HepG2 (cell line): ENCODE results near the gene TUT4. TPM values are rescaled to one million over a fixed set of nuclear protein-coding genes. Genes with fewer than 3 reads are reported as not detected.

Experiments
- ATAC-seq: fragments of 200-7000 bp; cut with Tn5 transposase; 3 replicates; pipeline ENCODE4 v1.9.1; 2020; ENCODE audit warnings: mild to moderate bottlenecking, moderate library complexity
- BruUV-seq: library from RNA; stranded (reverse); fragments of 400-500 nt; replicated peaks from 2 replicates; lab custom pipeline; 2021; lab: Mats Ljungman, UMichigan
- CTCF ChIA-PET: fragments of 300-600 bp; formaldehyde crosslinking; extraction: SDS; loops from one replicate; lab custom pipeline; 2021; ENCODE audit warnings: low total read pairs, inconsistent platforms, low intra/inter-chr PET ratio; lab: Yijun Ruan, JAX
- POLR2A ChIA-PET: fragments of 350-600 bp; sonication (Branson Sonifier 250); formaldehyde crosslinking; loops from one replicate; lab custom pipeline; 2020; ENCODE audit warnings: antibody characterized with exemption, inconsistent platforms; lab: Yijun Ruan, JAX
- DNase-seq: peaks from one replicate; pipeline ENCODE4 v3.0.0-alpha.2; 2015; ENCODE audit warnings: low spot score
- FAIRE-seq: peaks from 3 replicates; lab custom pipeline; 2011; peaks lifted over from hg19 to GRCh38; lab: Jason Lieb, UNC
- H2AFZ ChIP-seq: one replicate; pipeline ENCODE4 v1.6.1; 2011; ENCODE audit warnings: low read length, inconsistent platforms
- H3K27ac ChIP-seq: fragments of 300-600 bp; 3 replicates; pipeline ENCODE4 v1.8.0; 2011; ENCODE audit warnings: mixed run types, mild to moderate bottlenecking, mixed read lengths, low read length, inconsistent platforms; ENCODE audit not compliant: insufficient read depth; ENCODE audit errors: extremely low read length
- H3K27me3 ChIP-seq, 2 experiments: fragments of 200-600 bp in 1 of 2; 2 replicates in 1 of 2; 3 replicates in 1 of 2; pipeline versions ENCODE4 v1.6.0 to v1.8.0; 2011; ENCODE audit warnings: low read length in 2 of 2, mild to moderate bottlenecking in 2 of 2, moderate library complexity in 2 of 2, inconsistent platforms in 1 of 2; ENCODE audit not compliant: insufficient read depth in 2 of 2, control insufficient read depth in 1 of 2
- H3K36me3 ChIP-seq, 2 experiments: fragments of 200-600 bp in 1 of 2; replicated peaks in 1 of 2; 2 replicates in 1 of 2; 3 replicates in 1 of 2; pipeline versions ENCODE4 v1.5.1 to v1.8.0; 2011; ENCODE audit warnings: low read length in 2 of 2, inconsistent platforms in 1 of 2; ENCODE audit not compliant: insufficient read depth in 2 of 2, control insufficient read depth in 1 of 2
- H3K4me1 ChIP-seq: 2 replicates; pipeline ENCODE4 v1.5.1; 2012; ENCODE audit warnings: low read length, inconsistent platforms; ENCODE audit not compliant: insufficient read depth
- H3K4me2 ChIP-seq: 2 replicates; pipeline ENCODE4 v1.6.0; 2011; ENCODE audit warnings: low read depth, low read length, inconsistent platforms
- H3K4me3 ChIP-seq, 3 experiments: fragments of 200-600 bp in 1 of 3; sonication (generic), shearing (Covaris generic) in 1 of 3; replicated peaks in 1 of 3; 2 replicates each; pipeline ENCODE4 v1.5.1; 2011 to 2016; ENCODE audit warnings: low read length in 3 of 3, inconsistent platforms in 2 of 3, low read depth in 2 of 3, mild to moderate bottlenecking in 2 of 3, control low read depth in 1 of 3, mixed read lengths in 1 of 3; ENCODE audit not compliant: insufficient read depth in 1 of 3
- H3K79me2 ChIP-seq: one replicate; pipeline ENCODE4 v1.6.1; 2011; ENCODE audit warnings: low read length, inconsistent platforms; ENCODE audit not compliant: insufficient read depth
- H3K9ac ChIP-seq: 2 replicates; pipeline ENCODE4 v1.6.0; 2011; ENCODE audit warnings: mild to moderate bottlenecking, low read depth, low read length, inconsistent platforms; ENCODE audit not compliant: insufficient read depth
- H3K9me3 ChIP-seq: 2 replicates; pipeline ENCODE4 v1.5.1; 2012; ENCODE audit warnings: mild to moderate bottlenecking, low read length
- H4K20me1 ChIP-seq: 2 replicates; pipeline ENCODE4 v1.6.0; 2011; ENCODE audit warnings: inconsistent platforms, mild to moderate bottlenecking, low read length, moderate library complexity; ENCODE audit not compliant: insufficient read depth
- FOXA1 ChIP-seq, 2 experiments: fragments of 450-650 bp in 1 of 2; sonication (generic) in 1 of 2; formaldehyde crosslinking in 1 of 2; IDR thresholded peaks; 2 replicates each; pipeline versions ENCODE4 v1.4.0 to v1.6.1; 2016 to 2020; ENCODE audit warnings: missing genetic modification reagents in 1 of 2
- HDAC1 ChIP-seq: sonication (generic); formaldehyde crosslinking; IDR thresholded peaks from 2 replicates; pipeline ENCODE4 v1.5.1; 2020; ENCODE audit warnings: mild to moderate bottlenecking, missing genetic modification reagents
- MTA1 ChIP-seq: sonication (generic); formaldehyde crosslinking; IDR thresholded peaks from 2 replicates; pipeline ENCODE4 v1.4.0; 2020; ENCODE audit warnings: missing genetic modification reagents, mild to moderate bottlenecking, borderline replicate concordance
- MYPOP ChIP-seq: sonication (generic); formaldehyde crosslinking; IDR thresholded peaks from 2 replicates; pipeline ENCODE4 v1.8.1; 2023; ENCODE audit warnings: mild to moderate bottlenecking, moderate library complexity, missing genetic modification reagents
- PRDM15 ChIP-seq: sonication (generic); formaldehyde crosslinking; IDR thresholded peaks from 2 replicates; pipeline ENCODE4 v1.4.0; 2020; ENCODE audit warnings: missing genetic modification reagents
- SIN3A ChIP-seq: IDR thresholded peaks from 2 replicates; pipeline ENCODE4 v1.6.1; 2011; ENCODE audit warnings: low read depth, mild to moderate bottlenecking, control low read depth, low read length, borderline replicate concordance
- SOX5 ChIP-seq: IDR thresholded peaks from 2 replicates; pipeline ENCODE4 v1.6.1; 2016; ENCODE audit warnings: borderline replicate concordance
- TAF15 ChIP-seq: fragments of 200-400 bp; formaldehyde crosslinking; IDR thresholded peaks from one replicate; pipeline ENCODE4 v1.6.1; 2018; ENCODE audit warnings: mild to moderate bottlenecking, low read depth, low read length; ENCODE audit not compliant: poor library complexity, severe bottlenecking
- TIGD3 ChIP-seq: sonication (generic); formaldehyde crosslinking; IDR thresholded peaks from 2 replicates; pipeline ENCODE4 v1.5.1; 2020; ENCODE audit warnings: mild to moderate bottlenecking, missing genetic modification reagents, borderline replicate concordance
- YEATS4 ChIP-seq: sonication (generic); formaldehyde crosslinking; IDR thresholded peaks from 2 replicates; pipeline ENCODE4 v1.4.0; 2020; ENCODE audit warnings: missing genetic modification reagents, borderline replicate concordance
- ZBTB14 ChIP-seq: sonication (generic); formaldehyde crosslinking; IDR thresholded peaks from 2 replicates; pipeline ENCODE4 v1.4.0; 2020; ENCODE audit warnings: missing genetic modification reagents
- ZBTB7B ChIP-seq: sonication (generic); formaldehyde crosslinking; IDR thresholded peaks from 2 replicates; pipeline ENCODE4 v1.4.0; 2020; ENCODE audit warnings: missing genetic modification reagents
- ZC3H13 ChIP-seq: sonication (generic); formaldehyde crosslinking; IDR thresholded peaks from 2 replicates; pipeline ENCODE4 v1.8.1; 2023; ENCODE audit warnings: mild to moderate bottlenecking, missing genetic modification reagents, moderate library complexity
- ZMYM3 ChIP-seq: sonication (generic); formaldehyde crosslinking; IDR thresholded peaks from 2 replicates; pipeline ENCODE4 v1.5.1; 2020; ENCODE audit warnings: mild to moderate bottlenecking, missing genetic modification reagents
- ZNF460 ChIP-seq: sonication (generic); formaldehyde crosslinking; IDR thresholded peaks from 2 replicates; pipeline ENCODE4 v1.5.1; 2020; ENCODE audit warnings: missing genetic modification reagents, mild to moderate bottlenecking, borderline replicate concordance
- ZNF883 ChIP-seq: sonication (generic); formaldehyde crosslinking; IDR thresholded peaks from 2 replicates; pipeline ENCODE4 v1.5.1; 2020; ENCODE audit warnings: mild to moderate bottlenecking, missing genetic modification reagents; ENCODE audit errors: not compliant biosample characterization
- in situ Hi-C: cut with HindIII; loops from 2 replicates; pipeline ENCODE4 v1.10.0; 2017; ENCODE audit warnings: low pct_unique_long_range_greater_than_20kb; ENCODE audit not compliant: extremely low pct_ligation_motif_present
- intact Hi-C: fragments of 100-400 bp; cut with micrococcal nuclease; formaldehyde crosslinking; loops from one replicate; pipeline ENCODE4 v1.10.0; 2022; ENCODE audit not compliant: unreplicated experiment
- polyA plus RNA-seq, 8 experiments: library from polyadenylated mRNA; depleted of rRNA in 3 of 8; stranded (reverse) in 7 of 8; unstranded in 1 of 8; fragments of >200 nt; fragmentation: Illumina TruSeq in 4 of 8; extraction: Trizol in 4 of 8; gene quantifications; 2 replicates each; pipeline versions ENCODE4 v1.2.1 to v1.2.3, GENCODE V29; 2011 to 2016; ENCODE audit warnings: low read depth in 4 of 8, missing spikeins in 1 of 8, mixed read lengths in 1 of 8; ENCODE audit not compliant: insufficient read depth in 1 of 8
- total RNA-seq, 5 experiments: library from RNA; depleted of rRNA; stranded (reverse); fragments of >200 nt; fragmentation: Illumina TruSeq; extraction: Trizol; gene quantifications; 2 replicates each; pipeline ENCODE4 v1.2.3, GENCODE V29; 2016; ENCODE audit warnings: low read depth in 1 of 5

TUT4 gene
- total and polyA plus RNA-seq, 2 of the 13 experiments (the other 11 are each of a cell fraction or from before 2014, with no cell fraction given), result 44.7 to 53.5 TPM

- peak; percentile 55 for TF ChIP-seq HDAC1
- TF ChIP-seq TIGD3 (CRISPR knock-in tag), result no peak
- no peak for TF ChIP-seq ZC3H13
- no peak for TF ChIP-seq MYPOP (CRISPR knock-in tag)
- TF ChIP-seq MTA1 (CRISPR knock-in tag), result no peak
Measured at GRCh38 chr1:52550447-52550846, 2.4 kb downstream of the TUT4 start (continued).

- intact Hi-C loops (no loop called here), in situ Hi-C loops (no loop called here)
- no peaks in the 10 kb centered on the region for H3K36me3 ChIP-seq
- H3K9ac ChIP-seq, result no peak overlapping the region
- FAIRE-seq, result no peak
- peak overlapping the region; percentile 90; the same call in 1 of the 2 replicates for H3K4me2 ChIP-seq
- no peaks in the 10 kb centered on the region; a peak in 1 of 5 replicates for H3K27me3 ChIP-seq
- peaks cover 60% of the 10 kb centered on the region for H4K20me1 ChIP-seq
- no peaks in the 10 kb centered on the region for H3K9me3 ChIP-seq
- BruUV-seq, result no TSS peak
- peak overlapping the region; percentile 64 for H3K27ac ChIP-seq
- ATAC-seq, result no peak
- DNase-seq, result no peak
- ChIA-PET CTCF (no interaction called here), POLR2A (no interaction called here)
- H3K4me3 ChIP-seq, result no peak overlapping the region
- H3K4me1 ChIP-seq, result peaks cover 38% of the 10 kb centered on the region
- peaks cover 83% of the 10 kb centered on the region for H3K79me2 ChIP-seq
- H2AFZ ChIP-seq, result no peak overlapping the region
- TF ChIP-seq ZMYM3 (CRISPR knock-in tag), result no peak
- TF ChIP-seq ZNF460 (CRISPR knock-in tag), result no peak
- no peak for TF ChIP-seq SIN3A
- TF ChIP-seq SOX5 (CRISPR knock-in tag), result no peak
- TF ChIP-seq PRDM15, result no peak
- TF ChIP-seq ZBTB7B (CRISPR knock-in tag), result no peak
- no peak for TF ChIP-seq ZBTB14 (CRISPR knock-in tag)
- TF ChIP-seq FOXA1 (IDR thresholded peaks at IDR 0.05), result no peak
- TF ChIP-seq FOXA1 (CRISPR knock-in tag; IDR thresholded peaks at IDR 0.05), result no peak
- TF ChIP-seq TAF15, result no peak
- TF ChIP-seq ZNF883 (CRISPR knock-in tag), result no peak
- no peak for TF ChIP-seq YEATS4 (CRISPR knock-in tag)
Measured at GRCh38 chr1:52549267-52549666, 3.6 kb downstream of the TUT4 start.
